GM12865 (cell line): Measurements from ENCODE around the gene SHH.

Experiments
- DNase-seq: peaks from one replicate; pipeline ENCODE4 v3.0.0; 2010; ENCODE audit warnings: low read depth
- H3K4me3 ChIP-seq: 2 replicates; pipeline ENCODE4 v1.5.1; 2011; ENCODE audit warnings: mild to moderate bottlenecking, low read depth, low read length, control low read depth
- CTCF ChIP-seq: IDR thresholded peaks from 2 replicates; pipeline ENCODE4 v1.5.1; 2011; ENCODE audit warnings: low read length, control low read depth, low read depth, inconsistent platforms; ENCODE audit not compliant: insufficient read depth; ENCODE audit errors: missing control alignments

SHH gene

GRCh38 chr7:155829796-155830470 is 17.7 kb upstream of the SHH start:
- TF ChIP-seq CTCF, result no peak
- H3K4me3 ChIP-seq, result no peak overlapping the region
- DNase-seq, result no peak

GRCh38 chr7:155825336-155825735 is 13.1 kb upstream of the SHH start:
- TF ChIP-seq CTCF, result no peak
- H3K4me3 ChIP-seq, result no peak overlapping the region
- no peak for DNase-seq

GRCh38 chr7:155824227-155824886 is 12.1 kb upstream of the SHH start:
- TF ChIP-seq CTCF, result no peak
- no peak for DNase-seq
- H3K4me3 ChIP-seq, result no peak overlapping the region

- no peak overlapping the region for H3K4me3 ChIP-seq
- TF ChIP-seq CTCF, result no peak
- no peak for DNase-seq
These were observed 9.6 kb upstream of the SHH start for GRCh38 chr7:155821851-155822250.

GRCh38 chr7:155820788-155821187 is 8.5 kb upstream of the SHH start:
- H3K4me3 ChIP-seq, result no peak overlapping the region
- no peak for TF ChIP-seq CTCF
- DNase-seq, result no peak

GRCh38 chr7:155820246-155820645 is 8.0 kb upstream of the SHH start:
- H3K4me3 ChIP-seq, result no peak overlapping the region
- DNase-seq, result no peak
- TF ChIP-seq CTCF, result no peak

- TF ChIP-seq CTCF, result no peak
- no peak overlapping the region for H3K4me3 ChIP-seq
- no peak for DNase-seq
These were observed 6.9 kb upstream of the SHH start for GRCh38 chr7:155819186-155819585.
